SK-N-MC (cell line): Measurements from ENCODE around the gene NTF3.

ENCODE experiments used
- EZH2 ChIP-seq: fragments of 200-600 bp; sonication (generic); IDR thresholded peaks from one replicate; pipeline ENCODE4 v1.6.1; 2017; ENCODE audit warnings: antibody characterized with exemption
- FOXP2 ChIP-seq: optimal IDR thresholded peaks from 2 replicates; pipeline ENCODE3; 2011; ENCODE audit warnings: mild to moderate bottlenecking, moderate library complexity; ENCODE audit not compliant: insufficient read depth; ENCODE audit errors: extremely low read length, control extremely low read depth
- POLR2AphosphoS5 ChIP-seq: IDR thresholded peaks from 2 replicates; pipeline ENCODE4 v1.6.1; 2012; ENCODE audit warnings: mild to moderate bottlenecking, low read depth, low read length, borderline replicate concordance

- TF ChIP-seq EZH2 (no peak), POLR2AphosphoS5 (no peak), FOXP2 (no peak)
These were observed 80.7 kb downstream of the NTF3 start for GRCh38 chr12:5512601-5512970.
